Renal cortex interstitium (tissue), 11 donors: ENCODE data around the gene NME3. TPM values are rescaled to one million over a fixed set of nuclear protein-coding genes. Genes with fewer than 3 reads are reported as not detected.
"Not testable (repeated sequence)": the region's sequence is repeated elsewhere in the genome, so short reads cannot be mapped to it uniquely, and the experiment has no call there.

Experiments used
- DNase-seq, 11 donors: peaks; one replicate each; pipeline ENCODE4 v3.0.0-alpha.2; 2013; ENCODE audit warnings: low read depth in 9 of 11, low spot score in 4 of 11; ENCODE audit errors: extremely low read depth in 1 of 11
- polyA plus RNA-seq, 3 donors: library from polyadenylated mRNA; unstranded; fragments of 120-200 nt; gene quantifications; one replicate each; pipeline ENCODE4 v1.2.1, GENCODE V29; 2013; ENCODE audit not compliant: insufficient read length in 3 of 3

Gene NME3
- polyA plus RNA-seq, 3 donors = 16.7 to 39.0 (median 37.8) TPM

DNA sequence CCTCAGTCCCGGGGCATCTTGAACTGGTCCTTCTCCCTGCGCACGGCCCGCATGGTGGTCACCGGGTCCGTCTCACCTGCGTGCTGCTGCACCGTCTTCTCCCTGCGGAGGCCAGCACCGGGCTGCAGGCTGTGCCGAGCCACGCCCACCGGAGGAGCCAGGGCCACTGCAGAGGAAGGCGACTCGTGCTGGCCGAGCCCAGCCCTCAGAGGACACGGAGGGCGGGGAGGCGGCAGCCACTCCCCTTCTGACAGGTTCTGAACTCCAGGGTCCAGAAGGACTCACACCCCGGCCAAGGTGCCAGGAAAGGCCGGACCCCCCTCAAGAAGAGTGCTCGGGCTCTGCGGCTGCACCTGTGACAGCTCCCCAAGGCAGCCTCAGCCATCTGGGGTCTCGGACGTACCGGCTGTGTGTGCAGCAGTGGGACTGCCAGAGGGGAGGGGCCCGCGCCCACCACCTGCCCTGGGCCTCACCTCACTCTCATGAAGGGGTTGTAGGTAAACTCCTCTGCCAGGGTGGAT, 38.0 kb upstream of the NME3 start:
- DNase-seq = no peak

GRCh38 chr16:1808691-1809090, 37.3 kb upstream of the NME3 start:
- DNase-seq = no peak

DNA sequence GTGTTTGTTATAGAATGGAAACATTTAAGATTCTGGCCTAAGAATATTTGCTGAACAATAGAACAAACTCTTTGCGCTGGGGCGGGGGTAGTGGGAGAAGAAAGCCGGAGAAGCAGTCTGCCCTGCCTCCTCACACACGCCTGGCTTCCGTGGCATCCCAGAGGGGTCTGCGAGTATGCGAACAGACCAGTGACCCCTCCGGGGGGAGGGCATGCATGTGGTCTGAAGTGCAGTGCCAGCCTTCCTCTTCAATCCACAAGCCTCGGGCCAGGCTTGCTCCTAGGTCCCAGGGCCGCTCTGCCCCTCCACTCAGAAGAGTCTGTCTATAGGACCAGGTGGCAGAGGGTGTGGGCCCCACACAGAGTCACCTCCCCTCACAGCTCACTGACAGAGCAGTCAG, 36.3 kb upstream of the NME3 start:
- DNase-seq = no peak

- no peak for DNase-seq
Observed at GRCh38 chr16:1800701-1801100, 29.4 kb upstream of the NME3 start.

GRCh38 chr16:1799263-1799662, 27.9 kb upstream of the NME3 start:
- not testable (repeated sequence) for DNase-seq

DNA sequence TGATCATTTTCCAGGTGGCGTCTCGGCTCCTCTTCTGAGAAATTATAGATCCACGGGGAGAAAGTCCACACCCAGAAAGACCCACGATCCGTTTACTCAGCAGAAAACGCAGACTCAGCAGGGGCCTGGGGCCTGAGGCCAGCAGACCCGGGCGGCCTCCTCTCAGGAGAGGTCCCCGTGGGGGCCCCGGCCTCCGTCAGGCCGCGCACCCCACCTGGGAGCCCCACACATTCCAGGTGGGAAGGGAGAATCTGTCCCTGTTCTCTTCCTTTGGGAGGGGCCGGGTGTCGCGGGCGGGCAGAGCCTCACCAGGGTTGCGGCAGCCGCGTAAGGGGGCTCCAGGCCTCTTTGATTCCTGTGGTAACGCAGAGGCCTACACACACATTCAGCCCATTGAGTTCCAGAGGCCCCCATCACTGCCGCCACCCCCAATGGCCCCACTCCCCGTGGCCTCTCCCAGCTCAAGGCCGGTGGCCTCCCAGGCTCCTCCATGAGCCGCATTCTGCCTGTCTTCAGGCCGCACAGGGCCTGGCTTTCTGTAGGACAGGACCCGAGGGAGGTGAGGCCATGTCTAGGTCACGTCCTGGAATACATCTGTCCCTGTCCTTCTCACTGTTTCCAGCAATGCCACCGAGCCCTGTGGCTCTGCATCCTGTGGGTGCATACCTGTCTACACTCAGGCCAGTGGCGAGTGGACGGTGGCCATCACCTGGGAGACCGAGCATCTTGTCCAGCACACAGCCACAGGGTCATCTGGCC, 23.7 kb upstream of the NME3 start:
- no peak for DNase-seq

DNA sequence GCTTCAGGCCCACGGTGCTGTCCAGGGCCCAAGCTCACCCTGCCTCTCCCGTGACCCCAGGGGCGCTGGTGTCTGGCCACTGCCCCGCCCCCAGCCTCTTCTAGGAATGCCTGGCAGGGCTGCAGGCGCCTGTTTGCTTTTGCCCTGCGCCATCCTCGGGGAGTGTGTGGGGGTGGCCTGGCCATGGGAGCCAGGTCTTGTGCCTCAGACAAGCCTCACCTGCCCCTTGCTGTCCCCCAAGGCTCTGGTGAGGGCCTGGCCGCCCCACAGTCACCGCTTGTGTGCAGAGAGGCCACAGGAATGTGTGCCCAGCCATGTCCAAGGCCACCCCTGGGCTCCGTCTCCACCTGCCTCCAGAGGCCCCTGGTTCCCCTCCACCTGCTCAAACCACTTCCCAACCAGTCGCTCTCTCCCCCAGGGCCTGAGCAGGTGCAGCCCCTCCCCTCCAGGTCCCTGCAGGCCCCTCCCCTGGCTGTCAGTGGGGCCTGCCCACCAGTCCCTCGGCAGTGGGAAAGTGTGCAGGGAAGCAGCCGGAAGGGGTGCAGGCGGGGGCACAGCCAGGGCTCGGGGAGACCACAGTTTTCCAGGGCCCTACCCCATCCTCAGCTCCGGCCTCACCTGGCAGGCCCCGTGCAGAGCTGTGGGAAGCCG, 23.0 kb upstream of the NME3 start:
- DNase-seq = no peak

DNA sequence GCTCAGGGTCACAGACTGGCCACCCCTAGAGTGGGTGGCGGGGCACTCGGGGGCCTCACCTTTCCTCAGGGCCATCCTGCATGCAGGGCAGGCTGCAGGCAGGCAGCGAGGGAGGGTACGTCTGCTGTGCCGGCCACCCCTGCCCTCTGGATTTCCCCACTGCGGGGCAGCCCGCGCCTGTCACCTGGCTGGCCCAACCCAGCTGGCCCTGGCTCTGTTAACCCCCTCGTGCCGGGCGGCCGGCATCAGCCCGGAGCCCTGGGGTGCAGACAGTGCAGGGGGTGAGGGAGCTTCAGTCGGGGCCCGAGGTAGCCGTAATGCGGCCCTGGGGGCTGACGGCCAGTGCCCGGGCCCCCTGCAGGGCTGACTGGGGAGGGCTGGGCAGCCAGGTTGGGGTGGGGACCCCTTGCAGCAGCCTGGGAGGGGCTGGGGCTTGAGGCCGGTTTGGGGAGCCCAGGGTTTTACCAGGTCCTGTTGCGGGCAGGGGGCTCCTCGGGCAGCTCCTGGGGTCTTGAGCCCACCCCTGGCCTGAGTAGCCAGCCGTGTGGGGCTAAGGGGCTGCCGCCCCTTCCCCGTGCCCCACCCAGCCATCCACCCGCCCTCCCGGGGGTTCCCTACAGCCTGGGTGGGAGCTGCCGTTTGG, 22.4 kb upstream of the NME3 start, which contains the start of gene IGFALS:
Gene IGFALS (minus strand): TSS at position 128 of the 643 bp plus-strand sequence. CDS start 53 bp downstream, at position 75.
- no peak for DNase-seq

- no peak for DNase-seq
Observed at GRCh38 chr16:1792836-1793577, 21.7 kb upstream of the NME3 start.

GRCh38 chr16:1791943-1792812, 20.8 kb upstream of the NME3 start:
- no peak for DNase-seq

DNA sequence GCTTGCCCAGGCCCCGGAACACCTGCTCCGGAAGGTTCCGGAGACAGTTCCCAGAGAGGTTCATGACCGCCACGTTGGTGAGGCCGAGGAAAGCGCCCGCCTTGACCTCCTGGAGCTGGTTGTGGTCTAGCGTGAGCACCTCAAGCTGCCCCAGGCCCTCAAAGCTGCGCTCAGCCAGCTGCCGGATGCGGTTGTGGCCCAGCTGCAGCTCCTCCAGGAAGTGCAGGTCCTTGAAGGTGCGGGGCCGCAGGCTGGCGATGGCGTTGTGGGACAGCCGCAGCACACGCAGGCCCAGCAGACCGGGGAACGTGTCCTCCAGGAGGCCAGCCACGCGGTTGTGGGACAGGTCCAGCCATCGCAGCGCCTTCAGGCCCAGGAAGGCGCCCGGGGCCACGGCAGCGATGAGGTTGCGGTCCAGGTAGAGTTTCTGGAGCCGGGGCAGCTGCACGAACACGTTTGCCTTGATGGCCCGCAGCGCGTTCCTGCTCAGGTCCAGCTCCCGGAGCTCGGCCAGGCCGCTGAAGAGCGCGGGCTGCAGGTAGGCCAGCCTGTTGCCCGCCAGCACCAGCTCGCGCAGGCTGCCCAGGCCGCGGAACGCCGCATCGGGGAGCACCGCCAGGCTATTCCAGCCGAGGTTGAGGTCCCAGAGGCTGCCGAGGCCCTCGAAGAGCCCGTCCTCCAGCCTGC, 20.1 kb upstream of the NME3 start:
- no peak for DNase-seq

DNA sequence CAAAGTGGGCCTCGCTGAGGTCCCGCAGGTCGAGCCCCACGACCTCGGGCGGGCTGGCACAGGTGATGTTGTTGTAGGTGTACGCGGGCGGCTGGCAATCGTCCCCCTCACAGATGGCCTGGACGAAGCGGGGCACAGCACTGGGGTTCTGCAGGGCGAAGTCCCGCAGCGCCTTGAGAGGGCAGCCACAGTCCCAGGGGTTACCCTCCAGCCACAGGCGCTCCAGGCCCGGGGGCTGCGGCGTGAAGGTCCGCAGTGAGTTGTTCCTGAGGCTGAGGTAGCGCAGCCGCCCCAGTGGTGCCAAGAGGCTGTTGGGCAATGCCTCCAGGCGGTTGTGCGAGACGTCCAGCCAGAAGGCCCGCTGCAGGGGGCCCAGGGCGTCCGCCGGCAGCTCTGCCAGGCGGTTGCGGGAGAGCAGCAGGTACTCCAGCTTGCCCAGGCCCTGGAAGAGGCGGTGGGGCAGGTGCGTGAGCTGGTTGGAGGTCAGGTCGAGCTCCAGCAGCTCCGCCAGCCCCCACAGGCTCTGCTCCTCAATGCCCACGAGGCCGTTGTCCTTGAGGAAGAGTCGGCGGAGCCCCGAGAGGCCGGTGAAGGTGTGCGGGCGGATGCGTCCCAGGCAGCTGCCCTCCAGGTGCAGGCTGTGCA, 19.4 kb upstream of the NME3 start:
- DNase-seq = no peak

DNA sequence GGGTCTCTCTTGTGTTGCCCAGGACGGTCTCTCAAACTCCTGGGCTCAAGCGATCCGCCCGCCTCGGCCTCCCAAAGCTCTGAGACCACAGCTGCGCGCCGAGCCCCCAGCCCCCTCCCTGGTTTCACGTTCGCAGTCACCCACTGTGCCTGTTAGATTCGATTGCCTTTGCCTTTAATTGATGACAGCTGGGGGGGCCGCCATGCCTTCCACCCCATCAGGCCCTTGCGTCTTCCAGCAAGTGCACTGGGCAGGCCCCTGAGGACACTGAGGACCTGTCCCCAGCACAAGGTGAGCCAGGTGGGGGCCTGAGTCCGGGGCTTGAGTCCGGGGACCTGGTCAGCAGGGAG, 18.9 kb upstream of the NME3 start:
- no peak for DNase-seq

DNA sequence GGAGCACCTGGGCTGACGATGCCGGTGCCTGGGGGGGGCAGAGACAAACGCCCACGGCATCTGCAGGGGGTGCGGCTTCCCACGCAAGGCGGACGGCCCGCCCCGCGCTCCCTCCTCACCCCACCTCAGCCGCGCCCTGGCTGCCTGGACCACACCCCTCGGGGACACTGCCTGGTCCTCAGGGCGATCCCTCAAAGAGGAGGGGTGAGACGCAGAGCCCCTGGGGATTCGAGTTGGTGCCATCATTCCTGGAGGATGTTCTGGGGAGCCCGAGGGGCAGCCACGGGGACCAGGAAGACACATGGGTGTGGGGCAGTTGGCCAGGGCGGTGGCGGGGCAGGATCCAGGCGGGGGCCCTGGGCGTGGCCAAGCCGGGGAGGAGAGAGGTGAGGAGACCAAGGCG, 18.3 kb upstream of the NME3 start:
- no peak for DNase-seq

GRCh38 chr16:1788708-1789100, 17.4 kb upstream of the NME3 start:
- DNase-seq = no peak

- no peak for DNase-seq
Observed at GRCh38 chr16:1788095-1788707, 16.9 kb upstream of the NME3 start.
